Measurements from ENCODE around the gene SRRM3. TPM values are rescaled to one million over a fixed set of nuclear protein-coding genes. Genes with fewer than 3 reads are reported as not detected.
A peak's percentile ranks its signal among the peaks of the same experiment; 100 is the strongest.
"Not testable (repeated sequence)": the region's sequence is repeated elsewhere in the genome, so short reads cannot be mapped to it uniquely, and the experiment has no call there.

Gene SRRM3, protein sequence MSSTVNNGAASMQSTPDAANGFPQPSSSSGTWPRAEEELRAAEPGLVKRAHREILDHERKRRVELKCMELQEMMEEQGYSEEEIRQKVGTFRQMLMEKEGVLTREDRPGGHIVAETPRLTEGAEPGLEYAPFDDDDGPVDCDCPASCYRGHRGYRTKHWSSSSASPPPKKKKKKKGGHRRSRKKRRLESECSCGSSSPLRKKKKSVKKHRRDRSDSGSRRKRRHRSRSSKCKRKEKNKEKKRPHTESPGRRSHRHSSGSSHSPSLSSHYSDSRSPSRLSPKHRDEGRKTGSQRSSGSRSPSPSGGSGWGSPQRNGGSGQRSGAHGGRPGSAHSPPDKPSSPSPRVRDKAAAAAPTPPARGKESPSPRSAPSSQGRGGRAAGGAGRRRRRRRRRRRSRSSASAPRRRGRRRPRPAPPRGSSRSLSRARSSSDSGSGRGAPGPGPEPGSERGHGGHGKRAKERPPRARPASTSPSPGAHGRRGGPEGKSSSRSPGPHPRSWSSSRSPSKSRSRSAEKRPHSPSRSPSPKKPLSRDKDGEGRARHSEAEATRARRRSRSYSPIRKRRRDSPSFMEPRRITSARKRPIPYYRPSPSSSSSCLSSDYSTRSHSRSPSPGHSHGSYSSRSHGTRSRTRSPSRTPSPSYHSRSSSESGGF
- 5.8 TPM for polyA plus RNA-seq
- long read RNA-seq, donor 1 = 0 reads
- long read RNA-seq, donor 2 = 0 reads
- long read RNA-seq, donor 3 = 0 reads
- long read RNA-seq, donor 4 = 0 reads
- long read RNA-seq, donor 5 = 0 reads
- long read RNA-seq, donor 6 = 0 reads
- long read RNA-seq, donor 7 = 0 reads
- long read RNA-seq, donor 8 = 0 reads
- long read RNA-seq, donor 9 = 0 reads
- long read RNA-seq, donor 10 = 0 reads
- long read RNA-seq, donor 11 = 0 reads

DNA sequence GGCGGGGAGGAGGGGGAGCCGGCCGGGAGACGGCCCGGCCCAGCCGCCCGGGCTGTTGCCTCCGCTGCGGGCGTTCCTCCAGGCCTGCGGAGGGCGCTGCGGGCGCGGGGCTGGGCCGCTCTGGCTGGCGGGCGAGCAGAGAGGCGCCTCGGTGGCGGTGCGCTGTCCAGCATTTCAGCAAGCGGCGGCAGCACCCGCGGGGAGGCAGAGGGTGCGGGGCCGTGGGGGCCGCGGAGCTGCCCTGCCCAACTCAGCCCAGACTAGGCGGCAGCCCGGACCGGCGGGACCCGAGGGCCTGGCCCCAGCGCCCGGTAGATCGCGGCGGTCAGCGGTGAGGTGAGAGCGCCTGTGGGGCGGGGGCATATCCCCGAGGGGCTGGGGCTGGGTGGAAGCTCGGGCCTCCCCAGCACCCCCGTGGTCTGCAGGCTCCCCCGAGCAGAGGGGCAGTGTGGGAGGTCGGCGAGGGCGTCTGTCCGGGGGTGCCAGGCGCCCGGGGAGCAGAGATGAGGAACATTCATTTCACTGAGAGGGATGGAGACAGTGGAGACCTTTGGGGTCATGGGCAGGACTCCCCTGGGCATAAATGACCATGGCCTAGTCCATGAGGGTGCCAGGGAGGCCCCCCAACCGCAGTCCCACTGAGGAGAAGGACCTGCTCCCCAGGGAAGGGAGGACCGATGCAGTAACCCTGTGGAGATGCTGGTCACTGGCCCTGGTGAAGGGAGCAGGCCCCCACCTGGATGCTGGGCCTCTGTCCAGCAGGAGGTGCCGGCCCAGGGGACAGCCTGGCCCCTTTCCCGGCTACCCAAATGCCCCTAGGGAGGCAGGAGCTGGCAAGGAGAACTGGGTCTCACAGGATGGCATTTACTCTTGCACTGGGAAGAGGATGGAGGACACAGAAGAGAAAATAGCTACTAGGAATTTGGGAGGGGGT lies at the start of gene SRRM3:
Gene SRRM3 (plus strand): TSS at position 165 of the 934 bp plus-strand sequence. CDS start 33,171 bp downstream, outside the sequence.
- no peaks in the 10 kb centered on the region for H3K36me3 ChIP-seq (ENCODE audit: control insufficient read depth, insufficient read depth, low read length)
- peak within 1 kb of the TSS; percentile 28 for H3K4me3 ChIP-seq (ENCODE audit: low read length)
- DNase-seq = peak; percentile 61 to 63
- H3K27me3 ChIP-seq (ENCODE audit: control insufficient read depth, insufficient read depth, low read length) = peaks cover 8% of the 10 kb centered on the region
- H3K27ac ChIP-seq (ENCODE audit: low read length) = no peak within 1 kb of the TSS
- H3K9me3 ChIP-seq (ENCODE audit: control insufficient read depth, low read depth, low read length) = no peaks in the 10 kb centered on the region
- no CpG with 5 or more reads among the region's 57 CpGs for WGBS (ENCODE audit: insufficient coverage, low lambda C conversion rate)
- no peaks in the 10 kb centered on the region for H3K4me1 ChIP-seq (ENCODE audit: control insufficient read depth, insufficient read depth, low read length)

DNA sequence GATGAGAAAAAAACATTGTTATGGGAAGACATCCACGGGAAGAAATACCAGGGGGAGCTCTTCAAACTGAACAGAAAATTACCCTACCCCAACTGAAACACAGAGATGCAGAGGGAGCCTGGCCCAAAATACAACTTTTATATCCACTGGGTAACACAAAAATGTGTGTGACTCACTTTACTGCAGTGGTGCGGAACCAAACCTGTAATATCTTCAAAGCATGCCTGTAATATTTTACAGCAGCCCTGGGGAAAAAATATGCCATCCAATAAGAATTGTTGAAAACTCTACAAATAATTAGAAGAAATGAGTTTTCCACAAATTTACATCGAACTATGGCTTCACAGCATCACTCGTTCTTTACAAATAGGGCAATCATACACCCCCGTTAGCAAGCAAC lies 49.8 kb upstream of the SRRM3 start:
- WGBS (ENCODE audit: insufficient coverage, low lambda C conversion rate) = no CpG with 5 or more reads among the region's 5 CpGs
- Histone ChIP-seq H3K27me3 (ENCODE audit: control insufficient read depth, insufficient read depth, low read length) (peaks cover 20% of the 10 kb centered on the region), H3K9me3 (ENCODE audit: control insufficient read depth, low read depth, low read length) (peaks cover 4% of the 10 kb centered on the region), H3K4me3 (ENCODE audit: low read length) (no peak overlapping the region), H3K36me3 (ENCODE audit: control insufficient read depth, insufficient read depth, low read length) (no peaks in the 10 kb centered on the region), H3K4me1 (ENCODE audit: control insufficient read depth, insufficient read depth, low read length) (no peaks in the 10 kb centered on the region), H3K27ac (ENCODE audit: low read length) (no peak overlapping the region)
- no peak for DNase-seq

DNA sequence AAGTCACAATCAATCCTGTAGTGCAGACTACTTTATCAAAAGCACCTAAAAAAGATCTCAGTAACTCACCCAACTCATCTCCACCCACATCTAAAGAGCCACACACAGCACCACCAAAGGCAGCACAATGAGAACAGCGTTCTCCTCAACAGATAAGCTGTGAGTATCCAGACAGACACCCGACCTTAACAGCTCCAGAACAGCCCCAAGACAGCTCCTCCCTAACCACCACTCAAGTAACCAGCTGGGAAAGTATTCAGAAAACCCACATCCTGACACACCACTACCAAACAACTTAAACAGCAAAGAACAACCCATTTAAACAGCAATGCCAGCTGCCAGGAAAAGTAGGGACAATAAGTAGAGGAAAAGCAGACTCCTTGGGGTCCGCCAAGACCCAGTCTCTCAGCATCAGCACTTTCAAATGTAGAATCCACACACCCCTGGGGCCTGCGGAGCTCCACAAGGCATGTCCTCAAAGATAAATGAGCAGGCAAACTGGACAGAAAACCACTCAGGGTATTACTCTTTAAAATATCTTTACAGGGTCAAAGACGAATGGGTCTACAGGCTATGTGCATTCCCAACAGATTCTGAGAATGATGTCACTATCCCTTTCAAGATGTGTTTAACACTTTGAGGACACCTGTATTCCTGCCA lies 48.0 kb upstream of the SRRM3 start:
- H3K4me1 ChIP-seq (ENCODE audit: control insufficient read depth, insufficient read depth, low read length); H3K9me3 ChIP-seq (ENCODE audit: control insufficient read depth, low read depth, low read length); H3K4me3 ChIP-seq (ENCODE audit: low read length); H3K27ac ChIP-seq (ENCODE audit: low read length); DNase-seq; H3K36me3 ChIP-seq (ENCODE audit: control insufficient read depth, insufficient read depth, low read length): not testable (repeated sequence)
- H3K27me3 ChIP-seq (ENCODE audit: control insufficient read depth, insufficient read depth, low read length) = peaks cover 20% of the 10 kb centered on the region
- WGBS (ENCODE audit: insufficient coverage, low lambda C conversion rate) = no CpG with 5 or more reads among the region's 5 CpGs

DNA sequence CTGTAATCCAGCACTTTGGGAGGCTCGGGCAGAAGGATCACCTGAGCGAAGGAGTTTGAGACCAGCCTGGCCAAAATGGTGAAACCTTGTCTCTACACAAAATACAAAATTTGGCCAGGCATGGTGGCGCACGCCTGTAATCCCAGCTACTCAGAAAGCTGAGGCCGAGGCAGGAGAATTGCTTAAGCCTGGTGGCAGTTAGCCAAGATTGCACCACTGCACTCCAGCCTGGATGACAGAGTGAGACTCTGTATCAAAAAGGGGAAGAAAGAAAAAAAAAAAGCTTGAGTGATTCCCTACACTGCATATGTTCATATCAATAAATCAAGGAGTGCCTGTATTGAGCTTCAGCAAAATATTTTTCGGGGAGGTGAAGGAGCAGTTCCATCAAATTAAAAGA lies 45.8 kb upstream of the SRRM3 start:
- Histone ChIP-seq H3K4me1 (ENCODE audit: control insufficient read depth, insufficient read depth, low read length) (no peaks in the 10 kb centered on the region), H3K27me3 (ENCODE audit: control insufficient read depth, insufficient read depth, low read length) (peaks cover 7% of the 10 kb centered on the region), H3K27ac (ENCODE audit: low read length) (no peak overlapping the region), H3K9me3 (ENCODE audit: control insufficient read depth, low read depth, low read length) (no peaks in the 10 kb centered on the region), H3K36me3 (ENCODE audit: control insufficient read depth, insufficient read depth, low read length) (no peaks in the 10 kb centered on the region), H3K4me3 (ENCODE audit: low read length) (no peak overlapping the region)
- no CpG with 5 or more reads among the region's 6 CpGs for WGBS (ENCODE audit: insufficient coverage, low lambda C conversion rate)
- no peak for DNase-seq

DNA sequence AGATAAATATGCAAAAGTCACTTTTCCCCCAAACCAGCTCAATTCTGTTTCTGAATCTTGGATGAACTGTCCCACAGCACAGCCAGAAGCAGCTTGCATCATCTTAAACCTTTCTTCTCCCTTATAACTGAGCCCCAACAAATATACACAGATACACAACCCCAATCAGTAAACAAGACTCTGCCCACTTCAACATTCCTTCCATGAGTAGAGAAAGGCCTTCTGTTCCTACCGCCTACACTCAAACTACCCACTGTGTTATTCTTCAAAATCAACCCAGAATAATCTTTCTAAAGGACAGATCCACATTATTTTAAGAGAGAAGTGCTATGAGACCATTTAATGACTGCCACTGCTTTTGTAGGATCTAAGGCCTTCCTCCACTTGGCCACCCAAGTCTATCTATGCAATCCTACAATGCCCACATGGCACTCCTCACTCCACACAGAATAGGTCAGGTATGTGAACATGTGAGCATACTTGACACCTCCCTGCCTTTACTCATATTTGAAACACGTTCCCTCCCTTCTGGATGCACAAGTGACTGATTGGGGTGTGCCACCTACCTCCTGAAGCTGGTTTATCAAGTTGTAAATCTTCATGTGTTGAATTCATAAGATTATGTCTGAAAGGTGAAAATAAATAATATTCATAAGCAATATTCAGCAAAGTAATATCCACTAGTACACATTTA lies 44.6 kb upstream of the SRRM3 start:
- not testable (repeated sequence) for H3K4me3 ChIP-seq (ENCODE audit: low read length); H3K9me3 ChIP-seq (ENCODE audit: control insufficient read depth, low read depth, low read length); H3K36me3 ChIP-seq (ENCODE audit: control insufficient read depth, insufficient read depth, low read length); DNase-seq; H3K4me1 ChIP-seq (ENCODE audit: control insufficient read depth, insufficient read depth, low read length); H3K27ac ChIP-seq (ENCODE audit: low read length); H3K27me3 ChIP-seq (ENCODE audit: control insufficient read depth, insufficient read depth, low read length)
- 100% methylated on average over 1 of the region's 2 CpGs for WGBS (ENCODE audit: insufficient coverage, low lambda C conversion rate)

DNA sequence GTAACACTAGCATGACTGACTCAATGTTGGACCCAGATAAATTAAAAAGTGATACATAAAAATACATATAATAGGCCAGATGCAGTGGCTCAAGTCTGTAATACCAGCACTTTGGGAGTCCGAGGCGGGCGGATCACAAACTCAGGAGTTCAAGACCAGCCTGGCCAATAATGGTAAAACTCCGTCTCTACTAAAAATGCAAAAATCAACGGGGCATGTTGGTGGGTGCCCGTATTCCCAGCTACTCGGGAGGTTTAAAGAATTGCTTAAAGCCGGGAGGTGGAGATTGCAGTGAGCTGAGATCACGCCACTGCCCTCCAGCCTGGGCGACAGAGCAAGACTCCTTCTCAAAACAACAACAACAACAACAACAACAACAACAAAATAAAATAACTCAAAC lies 43.3 kb upstream of the SRRM3 start:
- H3K27ac ChIP-seq (ENCODE audit: low read length); H3K4me1 ChIP-seq (ENCODE audit: control insufficient read depth, insufficient read depth, low read length); DNase-seq; H3K4me3 ChIP-seq (ENCODE audit: low read length); H3K9me3 ChIP-seq (ENCODE audit: control insufficient read depth, low read depth, low read length); H3K36me3 ChIP-seq (ENCODE audit: control insufficient read depth, insufficient read depth, low read length); H3K27me3 ChIP-seq (ENCODE audit: control insufficient read depth, insufficient read depth, low read length): not testable (repeated sequence)
- WGBS (ENCODE audit: insufficient coverage, low lambda C conversion rate) = no CpG with 5 or more reads among the region's 10 CpGs

DNA sequence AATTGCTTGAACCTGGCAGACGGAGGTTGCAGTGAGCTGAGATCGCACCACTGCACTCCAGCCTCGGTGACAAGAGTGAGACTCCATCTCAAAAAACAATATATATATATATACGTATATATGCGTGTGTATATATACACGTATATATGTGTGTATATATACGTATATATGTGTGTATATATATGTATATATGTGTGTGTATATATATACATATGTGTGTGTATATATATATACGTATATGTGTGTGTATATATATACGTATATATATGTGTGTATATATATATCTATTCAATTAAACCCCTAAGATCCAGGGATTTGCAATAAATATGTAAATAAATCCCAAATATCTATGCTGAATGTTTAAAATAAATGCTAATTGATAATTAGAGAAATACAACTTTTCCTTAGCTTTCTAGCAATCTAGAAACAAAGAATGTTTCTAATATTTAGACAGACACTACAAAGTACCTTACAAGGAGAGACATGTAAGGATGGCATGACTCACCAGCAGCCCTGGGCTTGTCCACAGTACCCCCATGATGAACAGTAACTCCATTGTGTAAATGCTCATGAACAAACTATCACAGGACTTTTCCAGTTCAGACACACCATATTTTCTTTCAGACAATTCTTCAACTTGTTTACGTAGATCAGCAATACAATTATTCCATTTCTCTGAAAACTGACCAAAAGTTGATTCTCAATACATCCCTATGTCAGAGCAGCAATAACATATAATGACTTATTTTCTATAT lies 39.1 kb upstream of the SRRM3 start:
- H3K36me3 ChIP-seq (ENCODE audit: control insufficient read depth, insufficient read depth, low read length); H3K4me1 ChIP-seq (ENCODE audit: control insufficient read depth, insufficient read depth, low read length); H3K9me3 ChIP-seq (ENCODE audit: control insufficient read depth, low read depth, low read length); H3K27ac ChIP-seq (ENCODE audit: low read length); H3K4me3 ChIP-seq (ENCODE audit: low read length); DNase-seq: not testable (repeated sequence)
- WGBS (ENCODE audit: insufficient coverage, low lambda C conversion rate) = 96% methylated on average over 4 of the region's 10 CpGs
- H3K27me3 ChIP-seq (ENCODE audit: control insufficient read depth, insufficient read depth, low read length) = peaks cover 12% of the 10 kb centered on the region

DNA sequence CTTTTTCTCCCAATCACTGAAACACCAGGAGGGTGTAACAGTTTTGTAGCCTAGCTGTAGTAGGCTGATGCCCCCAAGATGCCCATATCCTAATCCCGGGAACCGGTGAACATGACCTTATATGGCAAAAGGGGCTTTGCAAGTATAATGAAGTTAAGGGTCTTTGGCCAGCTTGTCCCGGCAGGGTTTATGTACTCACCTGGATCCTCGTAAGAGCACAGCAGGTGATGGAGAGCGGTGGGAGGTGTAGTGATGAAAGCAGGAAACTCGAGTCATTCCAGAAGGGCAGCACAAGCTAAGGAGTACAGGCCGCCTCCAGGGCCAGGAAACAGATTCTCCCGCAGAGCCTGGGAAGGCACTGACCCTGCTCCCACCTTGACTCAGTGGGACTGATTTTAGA lies 37.9 kb upstream of the SRRM3 start:
- not testable (repeated sequence) for H3K9me3 ChIP-seq (ENCODE audit: control insufficient read depth, low read depth, low read length); H3K4me1 ChIP-seq (ENCODE audit: control insufficient read depth, insufficient read depth, low read length); H3K27ac ChIP-seq (ENCODE audit: low read length); H3K36me3 ChIP-seq (ENCODE audit: control insufficient read depth, insufficient read depth, low read length); H3K4me3 ChIP-seq (ENCODE audit: low read length); DNase-seq
- no CpG with 5 or more reads among the region's 8 CpGs for WGBS (ENCODE audit: insufficient coverage, low lambda C conversion rate)
- peaks cover 13% of the 10 kb centered on the region for H3K27me3 ChIP-seq (ENCODE audit: control insufficient read depth, insufficient read depth, low read length)
